HCEC 1CT (cell line): Measurements from ENCODE around the gene BTBD19.
A peak's percentile ranks its signal among the peaks of the same experiment; 100 is the strongest.
"Not testable (repeated sequence)": the region's sequence is repeated elsewhere in the genome, so short reads cannot be mapped to it uniquely, and the experiment has no call there.

Experiments used
- DNase-seq: peaks from one replicate; pipeline ENCODE4 v3.0.0-alpha.2; 2017

The BTBD19 gene

GRCh38 chr1:44829506-44830384 lies 21.4 kb downstream of the BTBD19 start:
- DNase-seq = no peak

- no peak for DNase-seq
Measured at GRCh38 chr1:44830900-44831304, 22.6 kb downstream of the BTBD19 start.

GRCh38 chr1:44831516-44831915 lies 23.2 kb downstream of the BTBD19 start:
- DNase-seq = no peak

DNA sequence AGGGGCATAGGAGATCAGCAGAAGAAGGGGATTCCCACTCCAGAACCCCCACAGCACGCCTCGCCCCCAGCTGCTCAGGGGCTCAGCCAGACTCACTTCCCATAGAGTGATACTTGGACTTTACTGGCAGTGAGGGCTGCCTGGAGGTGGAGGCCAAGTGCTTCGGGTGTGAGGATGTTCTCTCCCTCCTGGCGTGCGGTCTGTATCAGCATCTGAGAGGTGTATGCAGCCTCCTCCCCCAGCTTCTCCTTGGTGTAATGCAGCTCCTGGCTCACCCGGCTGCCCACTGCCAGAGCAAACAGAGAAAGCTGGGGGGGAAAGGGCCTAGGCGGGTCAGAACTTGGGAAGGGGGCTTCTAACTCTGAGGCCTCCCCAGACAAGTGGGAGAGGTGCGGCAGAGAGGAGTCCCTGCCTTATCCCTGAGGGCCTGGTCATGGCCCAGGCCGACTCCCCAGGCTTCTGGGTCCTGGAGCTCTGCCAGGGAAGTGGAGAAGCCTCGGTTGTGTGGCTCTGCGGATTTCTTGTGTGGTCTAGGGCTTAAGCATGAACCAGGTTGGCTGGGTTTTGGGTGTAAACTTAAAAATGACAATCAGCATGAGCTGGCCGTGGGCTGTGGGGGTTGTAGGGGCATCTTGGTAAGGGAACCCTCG lies 23.9 kb downstream of the BTBD19 start:
- DNase-seq = no peak

GRCh38 chr1:44834328-44834727 lies 26.0 kb downstream of the BTBD19 start:
- no peak for DNase-seq

DNA sequence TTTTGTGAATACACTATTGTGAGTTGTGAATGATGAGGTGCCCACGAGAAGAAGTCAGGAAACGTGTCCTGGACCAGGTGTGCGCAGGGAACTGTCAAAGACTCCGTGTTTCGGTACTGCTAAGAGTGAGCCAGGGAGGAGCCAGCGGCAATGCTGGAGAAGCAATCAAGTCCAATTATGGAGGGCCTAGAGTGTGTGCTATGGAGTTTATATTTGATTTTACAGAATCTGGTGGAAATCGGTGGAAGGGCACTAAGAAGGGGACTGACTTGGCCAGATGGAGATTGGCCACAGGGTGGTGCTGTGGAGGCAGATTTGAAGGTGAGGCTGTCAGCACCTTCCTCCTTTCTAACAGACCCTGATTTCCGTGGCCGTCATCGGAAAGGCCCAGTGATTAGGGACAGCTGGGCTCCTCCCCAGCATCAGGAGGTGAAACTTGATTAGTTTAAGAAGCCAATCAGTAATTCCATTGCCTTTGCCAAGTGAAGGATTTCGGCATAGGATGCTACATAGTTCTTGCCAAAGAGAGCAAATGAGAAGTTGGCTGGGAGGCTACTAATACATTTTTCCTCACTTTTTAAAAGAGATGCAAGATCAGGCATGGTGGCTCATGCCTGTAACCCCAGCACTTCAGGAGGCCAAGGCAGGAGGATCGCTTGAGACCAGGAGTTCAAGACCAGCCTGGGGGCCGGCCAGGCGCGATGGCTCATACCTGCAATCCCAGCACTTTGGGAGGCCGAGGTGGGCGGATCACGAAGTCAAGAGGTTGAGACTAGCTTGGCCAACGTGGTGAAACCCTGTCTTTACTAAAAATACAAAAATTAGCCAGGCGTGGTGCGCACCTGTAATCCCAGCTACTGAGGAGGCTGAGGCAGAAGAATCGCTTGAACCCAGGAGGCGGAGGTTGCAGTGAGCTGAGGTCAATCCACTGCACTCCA lies 27.7 kb downstream of the BTBD19 start:
- peak; percentile 62 for DNase-seq

GRCh38 chr1:44838294-44838693 lies 30.0 kb downstream of the BTBD19 start:
- not testable (repeated sequence) for DNase-seq

DNA sequence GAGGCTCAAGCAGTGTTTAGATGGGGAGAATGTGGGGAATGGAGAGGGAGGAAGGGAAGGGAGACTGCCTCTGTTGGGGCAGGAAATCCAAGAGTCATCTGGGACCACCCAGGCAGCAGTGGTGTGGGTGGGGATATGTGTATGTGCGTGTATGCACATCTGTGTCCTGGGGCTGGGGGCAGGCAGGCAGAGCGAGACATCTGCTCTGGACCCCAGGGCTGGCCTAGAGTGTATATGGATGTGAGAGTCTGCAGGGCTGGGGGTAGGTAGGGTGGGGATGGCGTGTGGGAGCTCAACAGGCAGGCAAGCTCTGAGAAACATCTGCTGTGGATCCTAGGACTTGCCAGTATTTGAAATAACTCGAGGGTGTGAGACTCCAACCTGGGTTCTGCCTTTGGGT lies 31.3 kb downstream of the BTBD19 start:
- no peak for DNase-seq

DNA sequence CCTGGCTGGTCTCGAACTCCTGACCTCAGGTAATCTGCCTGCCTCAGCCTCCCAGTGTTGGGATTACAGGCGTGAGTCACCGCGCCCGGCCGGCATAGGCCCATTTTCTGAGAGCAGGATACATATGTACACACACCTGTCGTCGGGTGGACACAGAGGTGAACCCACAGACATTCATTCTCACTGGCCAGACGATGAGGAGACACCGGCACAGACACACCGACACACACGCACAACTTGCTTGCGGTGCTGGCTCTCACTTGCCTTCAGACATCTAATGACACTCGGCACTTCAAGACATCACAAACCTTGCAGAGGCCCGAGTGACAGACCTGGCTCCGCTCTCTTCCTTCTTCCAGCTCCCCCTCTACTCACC lies 34.2 kb downstream of the BTBD19 start:
- no peak for DNase-seq

GRCh38 chr1:44842862-44843655 lies 34.7 kb downstream of the BTBD19 start, which contains the start of gene PTCH2:
PTCH2 (minus strand) TSS chr1:44843253; CDS start chr1:44842932, 321 bp downstream.
- DNase-seq = peak; percentile 36

DNA sequence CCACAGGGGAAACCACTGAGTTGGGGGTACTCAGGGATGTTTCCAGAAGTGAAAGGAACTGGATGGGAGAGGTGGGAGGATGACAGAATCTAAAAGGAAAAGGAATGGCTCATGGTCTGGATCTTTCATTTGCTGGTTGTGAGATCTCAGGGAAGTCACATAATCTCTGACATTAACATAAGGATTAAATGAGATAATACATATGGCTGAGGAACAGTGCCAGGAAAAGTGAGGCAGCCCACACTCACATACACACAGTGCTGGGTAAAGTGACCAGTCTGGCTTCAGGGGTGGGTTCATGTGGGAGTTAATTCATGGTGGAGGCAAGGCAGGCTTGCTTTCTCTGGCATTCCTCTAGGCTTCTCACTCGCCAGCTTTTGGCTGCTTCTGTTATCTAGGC lies 38.7 kb downstream of the BTBD19 start:
- no peak for DNase-seq

DNA sequence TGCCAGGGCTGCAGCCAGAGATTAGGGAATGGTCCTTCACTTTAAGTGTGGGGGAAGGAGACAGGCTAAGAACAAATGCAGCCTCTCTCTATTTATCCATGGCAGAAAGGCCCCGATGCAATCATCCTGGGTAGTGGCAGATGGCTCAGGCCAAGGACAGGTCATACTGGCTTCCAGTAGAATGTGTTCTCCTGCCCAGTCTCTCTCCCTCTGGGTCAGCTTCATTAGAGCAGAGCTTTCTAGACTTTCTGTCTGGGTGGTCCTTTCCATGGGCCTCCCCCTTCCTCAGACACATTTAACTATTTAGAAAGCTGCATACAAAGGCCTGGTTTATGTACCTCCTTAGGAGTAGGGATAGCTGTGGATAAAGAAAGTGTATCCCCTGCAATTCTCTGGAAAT lies 39.5 kb downstream of the BTBD19 start:
- DNase-seq = no peak

GRCh38 chr1:44848456-44849181 lies 40.3 kb downstream of the BTBD19 start:
- DNase-seq = no peak

GRCh38 chr1:44849575-44850132 lies 41.3 kb downstream of the BTBD19 start:
- DNase-seq = no peak

DNA sequence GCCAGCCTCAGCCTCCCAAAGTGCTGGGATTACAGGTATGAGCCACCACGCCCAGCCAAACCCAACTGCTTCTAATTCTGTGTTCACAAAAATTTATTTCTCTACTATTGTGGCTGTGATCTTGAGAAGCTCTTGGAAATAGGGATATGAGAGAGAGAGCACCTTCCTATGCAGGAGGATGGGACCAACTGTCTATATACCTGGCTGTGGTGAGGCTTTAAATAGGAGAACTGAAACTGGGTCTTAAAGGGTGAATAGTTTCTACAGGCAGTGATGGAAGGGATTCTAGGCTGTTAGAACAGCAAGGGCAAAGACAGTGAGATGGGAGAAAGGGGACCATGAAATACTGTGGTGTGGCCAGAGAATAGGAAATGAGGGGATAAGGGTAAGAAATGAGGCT lies 43.0 kb downstream of the BTBD19 start:
- DNase-seq = no peak

GRCh38 chr1:44853201-44853600 lies 44.9 kb downstream of the BTBD19 start:
- no peak for DNase-seq

DNA sequence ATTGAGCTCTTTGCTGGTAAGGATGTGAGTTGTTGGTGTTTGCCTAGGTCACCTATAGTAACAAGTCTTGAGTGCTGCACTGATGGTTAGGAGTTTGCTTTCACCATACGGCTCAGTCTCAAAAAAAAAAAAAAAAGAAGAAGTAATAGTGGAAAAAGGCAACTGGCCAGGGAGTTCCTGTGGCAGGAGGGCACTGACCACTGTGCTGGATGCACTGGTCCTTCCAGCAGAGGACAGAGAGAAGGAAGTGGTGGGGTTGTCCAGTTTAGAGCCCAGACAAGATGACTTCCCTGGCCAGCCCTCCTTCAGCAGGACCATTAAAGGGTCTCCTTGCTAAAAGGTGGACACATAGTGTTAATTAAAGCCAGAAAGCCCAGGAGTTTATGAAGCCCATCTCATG lies 46.6 kb downstream of the BTBD19 start:
- no peak for DNase-seq

DNA sequence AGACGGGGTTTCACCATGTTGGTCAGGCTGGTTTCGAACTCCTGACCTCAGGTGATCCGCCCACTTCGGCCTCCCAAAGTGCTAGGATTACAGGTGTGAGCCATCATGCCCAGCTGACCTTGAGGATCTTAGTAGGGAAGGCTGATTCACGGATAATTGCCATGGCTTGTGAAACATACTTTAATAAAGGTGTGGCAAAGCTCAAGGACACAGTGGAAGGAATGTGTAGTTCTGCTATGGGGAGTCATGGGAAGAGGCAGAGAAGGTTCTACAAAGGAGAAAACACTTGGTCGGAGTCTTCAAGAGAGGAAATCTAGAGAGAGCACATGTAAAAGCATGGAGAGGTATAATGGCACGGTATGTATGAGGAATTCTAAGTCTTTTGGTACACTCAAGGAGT lies 47.4 kb downstream of the BTBD19 start:
- no peak for DNase-seq

DNA sequence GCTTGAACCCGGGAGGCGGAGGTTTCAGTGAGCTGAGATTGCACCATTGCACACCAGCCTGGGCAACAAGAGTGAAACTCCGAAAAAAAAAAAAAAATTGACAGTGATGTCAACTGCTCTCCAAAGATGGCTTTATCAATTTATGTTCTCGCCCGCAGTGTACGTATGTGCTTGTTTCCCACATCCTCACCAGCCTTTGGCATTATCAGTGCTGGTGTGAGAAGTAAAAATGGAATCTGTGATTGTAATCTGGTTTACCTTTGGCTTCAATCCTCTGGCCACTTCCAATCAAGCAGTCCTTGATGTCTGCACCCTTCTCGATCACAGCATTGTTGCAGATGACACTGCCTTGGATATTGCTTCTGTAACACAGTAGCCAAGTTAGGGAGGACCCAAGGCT lies 49.1 kb downstream of the BTBD19 start:
- no peak for DNase-seq

DNA sequence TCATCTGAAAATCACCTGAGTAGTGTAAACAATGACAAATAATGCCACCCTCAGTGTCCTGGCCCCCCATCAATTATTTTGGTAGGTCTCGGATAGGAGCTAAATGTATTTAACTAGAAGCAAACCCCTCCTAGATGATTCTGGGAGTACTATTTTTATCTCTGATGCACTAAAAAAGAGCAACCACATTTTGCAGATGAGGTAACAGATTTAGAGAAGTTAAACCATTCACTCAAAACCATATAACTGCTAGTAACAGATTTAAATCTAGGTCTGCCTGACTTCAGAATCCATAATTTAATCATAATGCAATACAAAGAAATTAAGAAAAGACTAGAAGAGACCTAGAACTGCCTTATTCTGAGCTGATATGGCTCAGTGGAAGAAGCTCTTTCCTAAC lies 52.0 kb downstream of the BTBD19 start:
- no peak for DNase-seq

- no peak for DNase-seq
Measured at GRCh38 chr1:44860891-44861425, 52.6 kb downstream of the BTBD19 start.
